Measurements from ENCODE around the gene DUSP22.

Gene DUSP22

GRCh38 chr6:353642-354614, 61.6 kb downstream of the DUSP22 start:
- DNase-seq, result no peak

GRCh38 chr6:354631-355280, 62.5 kb downstream of the DUSP22 start:
- DNase-seq, result no peak

- DNase-seq, result no peak
Observed at GRCh38 chr6:355373-356208, 63.3 kb downstream of the DUSP22 start.

GRCh38 chr6:356828-357251, 64.6 kb downstream of the DUSP22 start:
- DNase-seq, result no peak

GRCh38 chr6:357261-357790, 65.0 kb downstream of the DUSP22 start:
- DNase-seq, result no peak

- DNase-seq, result no peak
Observed at GRCh38 chr6:357791-358341, 65.6 kb downstream of the DUSP22 start.

- DNase-seq, result no peak
Observed at GRCh38 chr6:358432-358831, 66.1 kb downstream of the DUSP22 start.

- DNase-seq, result no peak
Observed at GRCh38 chr6:358847-359246, 66.6 kb downstream of the DUSP22 start.

- DNase-seq, result no peak
Observed at GRCh38 chr6:359261-360035, 67.2 kb downstream of the DUSP22 start.

GRCh38 chr6:360349-360748, 68.1 kb downstream of the DUSP22 start:
- DNase-seq, result no peak

GRCh38 chr6:360764-361373, 68.6 kb downstream of the DUSP22 start:
- DNase-seq, result no peak

GRCh38 chr6:361411-362132, 69.3 kb downstream of the DUSP22 start:
- DNase-seq, result no peak

- DNase-seq, result no peak
Observed at GRCh38 chr6:362231-362923, 70.1 kb downstream of the DUSP22 start.

GRCh38 chr6:362924-363249, 70.6 kb downstream of the DUSP22 start:
- DNase-seq, result no peak

GRCh38 chr6:363291-363690, 71.0 kb downstream of the DUSP22 start:
- DNase-seq, result no peak

GRCh38 chr6:363909-364308, 71.6 kb downstream of the DUSP22 start:
- no peak for DNase-seq

GRCh38 chr6:364609-365540, 72.6 kb downstream of the DUSP22 start:
- no peak for DNase-seq

- DNase-seq, result no peak
Observed at GRCh38 chr6:365835-366234, 73.5 kb downstream of the DUSP22 start.
